MM.1S (cell line): Measurements from ENCODE around the gene KIAA0319L.

ENCODE experiments used
- CTCF ChIP-seq: fragments of 300-600 bp; sonication (generic); IDR thresholded peaks from 2 replicates; pipeline ENCODE4 v1.5.1; 2016; ENCODE audit warnings: antibody characterized with exemption, low read length, mixed read lengths
- EZH2 ChIP-seq: fragments of 300-600 bp; sonication (generic); optimal IDR thresholded peaks from 2 replicates; pipeline ENCODE3; 2017; ENCODE audit warnings: low read depth, mild to moderate bottlenecking, antibody characterized with exemption, low read length, mixed read lengths

GRCh38 chr1:35568975-35569395, 11.8 kb upstream of the KIAA0319L start:
- TF ChIP-seq CTCF = peak; percentile 82
- no peak for TF ChIP-seq EZH2
